Muscle of arm (tissue), 12 donors: ENCODE data around the gene PHF20. TPM values are rescaled to one million over a fixed set of nuclear protein-coding genes. Genes with fewer than 3 reads are reported as not detected.
"Not testable (repeated sequence)": the region's sequence is repeated elsewhere in the genome, so short reads cannot be mapped to it uniquely, and the experiment has no call there.

ENCODE experiments used
- DNase-seq: peaks from one replicate; pipeline ENCODE4 v3.0.0-alpha.2; 2013
- polyA plus RNA-seq, 12 donors: library from polyadenylated mRNA; unstranded; fragments of 120-200 nt; gene quantifications; one replicate each; pipeline ENCODE4 v1.2.1, GENCODE V29; 2013; ENCODE audit not compliant: insufficient read length in 12 of 12

Gene PHF20
- polyA plus RNA-seq, 12 donors: 26.6 to 37.0 (median 33.5) TPM; not detected in 1

GRCh38 chr20:35837577-35838195, 65.9 kb downstream of the PHF20 start:
- DNase-seq: no peak

- no peak for DNase-seq
Measured at GRCh38 chr20:35838205-35838604, 66.4 kb downstream of the PHF20 start.

GRCh38 chr20:35839904-35840303, 68.1 kb downstream of the PHF20 start:
- DNase-seq: no peak

GRCh38 chr20:35840421-35840820, 68.6 kb downstream of the PHF20 start:
- DNase-seq: no peak

- no peak for DNase-seq
Measured at GRCh38 chr20:35842361-35842760, 70.5 kb downstream of the PHF20 start.

- not testable (repeated sequence) for DNase-seq
Measured at GRCh38 chr20:35843894-35844293, 72.1 kb downstream of the PHF20 start.

- DNase-seq: no peak
Measured at GRCh38 chr20:35845561-35845960, 73.7 kb downstream of the PHF20 start.

- DNase-seq: no peak
Measured at GRCh38 chr20:35849706-35850105, 77.9 kb downstream of the PHF20 start.

GRCh38 chr20:35851659-35852058, 79.8 kb downstream of the PHF20 start:
- DNase-seq: not testable (repeated sequence)

- DNase-seq: no peak
Measured at GRCh38 chr20:35854713-35855348, 83.0 kb downstream of the PHF20 start.

GRCh38 chr20:35855641-35856040, 83.8 kb downstream of the PHF20 start:
- DNase-seq: not testable (repeated sequence)

- no peak for DNase-seq
Measured at GRCh38 chr20:35856866-35857265, 85.1 kb downstream of the PHF20 start.

- DNase-seq: no peak
Measured at GRCh38 chr20:35866418-35867202, 94.8 kb downstream of the PHF20 start.

GRCh38 chr20:35870541-35871258, 98.9 kb downstream of the PHF20 start:
- no peak for DNase-seq

- peak; percentile 16 for DNase-seq
Measured at GRCh38 chr20:35871259-35871771, 99.5 kb downstream of the PHF20 start.

GRCh38 chr20:35876033-35876320, 104.2 kb downstream of the PHF20 start:
- DNase-seq: no peak

- DNase-seq: no peak
Measured at GRCh38 chr20:35877611-35878010, 105.8 kb downstream of the PHF20 start.

GRCh38 chr20:35878113-35878625, 106.4 kb downstream of the PHF20 start:
- no peak for DNase-seq

- no peak for DNase-seq
Measured at GRCh38 chr20:35881676-35882075, 109.9 kb downstream of the PHF20 start.

- DNase-seq: not testable (repeated sequence)
Measured at GRCh38 chr20:35882427-35883161, 110.8 kb downstream of the PHF20 start.

- DNase-seq: no peak
Measured at GRCh38 chr20:35883336-35883777, 111.5 kb downstream of the PHF20 start.
